HepG2 (cell line): ENCODE results near the gene PNMA8C. TPM values are rescaled to one million over a fixed set of nuclear protein-coding genes. Genes with fewer than 3 reads are reported as not detected.
A peak's percentile ranks its signal among the peaks of the same experiment; 100 is the strongest.

Source experiments
- ATF7-NPFF ChIP-seq: sonication (generic); formaldehyde crosslinking; IDR thresholded peaks from 2 replicates; pipeline ENCODE4 v1.8.1; 2023; ENCODE audit warnings: mild to moderate bottlenecking, low read depth, missing genetic modification reagents, moderate library complexity
- CREM ChIP-seq, 2 experiments: sonication (generic) in 1 of 2; formaldehyde crosslinking in 1 of 2; IDR thresholded peaks; 2 replicates each; pipeline versions ENCODE4 v1.4.0 to v1.6.1; 2016 to 2020; ENCODE audit warnings: antibody characterized with exemption in 1 of 2, mild to moderate bottlenecking in 1 of 2, missing genetic modification reagents in 1 of 2
- ETV5 ChIP-seq: IDR thresholded peaks from 2 replicates; pipeline ENCODE4 v1.6.1; 2018; ENCODE audit warnings: missing biosample characterization, missing genetic modification reagents, inconsistent platforms, borderline replicate concordance
- ETV6 ChIP-seq: sonication (generic); formaldehyde crosslinking; conservative IDR thresholded peaks from 2 replicates; pipeline ENCODE4 v1.4.0; 2020; ENCODE audit warnings: missing genetic modification reagents
- FOXP1 ChIP-seq, 2 experiments: fragments of 450-650 bp in 1 of 2; IDR thresholded peaks; 2 replicates each; pipeline ENCODE4 v1.6.1; 2017 to 2018; ENCODE audit warnings: antibody characterized with exemption in 1 of 2
- GPN1 ChIP-seq: sonication (generic); formaldehyde crosslinking; IDR thresholded peaks from 2 replicates; pipeline ENCODE4 v1.5.1; 2020; ENCODE audit warnings: missing genetic modification reagents, borderline replicate concordance
- KAT8 ChIP-seq: IDR thresholded peaks from 2 replicates; pipeline ENCODE4 v1.6.1; 2016; ENCODE audit warnings: missing genetic modification reagents, missing compliant biosample characterization
- NFE2 ChIP-seq: sonication (generic); formaldehyde crosslinking; IDR thresholded peaks from 2 replicates; pipeline ENCODE4 v1.4.0; 2020; ENCODE audit warnings: missing genetic modification reagents
- PAWR ChIP-seq: sonication (generic); formaldehyde crosslinking; IDR thresholded peaks from 2 replicates; pipeline ENCODE4 v1.4.0; 2020; ENCODE audit warnings: missing genetic modification reagents, mild to moderate bottlenecking, borderline replicate concordance
- PPARG ChIP-seq: conservative IDR thresholded peaks from 2 replicates; pipeline ENCODE4 v1.6.1; 2016; ENCODE audit warnings: missing biosample characterization, missing genetic modification reagents
- SMAD1 ChIP-seq: sonication (generic); formaldehyde crosslinking; IDR thresholded peaks from 2 replicates; pipeline ENCODE4 v1.4.0; 2020; ENCODE audit warnings: missing genetic modification reagents, low read depth, mild to moderate bottlenecking, borderline replicate concordance
- SOX13 ChIP-seq, 3 experiments: fragments of 450-650 bp in 1 of 3; sonication (generic) in 1 of 3; formaldehyde crosslinking in 1 of 3; IDR thresholded peaks in 2 of 3; conservative IDR thresholded peaks in 1 of 3; 2 replicates each; pipeline versions ENCODE4 v1.5.0 to v1.6.1; 2016 to 2020; ENCODE audit warnings: antibody characterized with exemption in 1 of 3, mild to moderate bottlenecking in 1 of 3, missing compliant biosample characterization in 1 of 3, missing genetic modification reagents in 1 of 3, moderate library complexity in 1 of 3
- SRSF4 ChIP-seq: fragments of 200-400 bp; formaldehyde crosslinking; IDR thresholded peaks from one replicate; pipeline ENCODE4 v1.6.1; 2018; ENCODE audit warnings: mild to moderate bottlenecking, low read depth, low read length, moderate library complexity; ENCODE audit not compliant: poor library complexity, severe bottlenecking
- TAF15 ChIP-seq: fragments of 200-400 bp; formaldehyde crosslinking; IDR thresholded peaks from one replicate; pipeline ENCODE4 v1.6.1; 2018; ENCODE audit warnings: mild to moderate bottlenecking, low read depth, low read length; ENCODE audit not compliant: poor library complexity, severe bottlenecking
- TARDBP ChIP-seq: sonication (generic); formaldehyde crosslinking; IDR thresholded peaks from 2 replicates; pipeline ENCODE4 v1.8.0; 2022; ENCODE audit warnings: mild to moderate bottlenecking, missing genetic modification reagents
- THAP9 ChIP-seq: sonication (generic); formaldehyde crosslinking; IDR thresholded peaks from 2 replicates; pipeline ENCODE4; 2020; ENCODE audit warnings: missing genetic modification reagents, mild to moderate bottlenecking, borderline replicate concordance
- ZBTB3 ChIP-seq: sonication (generic); formaldehyde crosslinking; IDR thresholded peaks from 2 replicates; pipeline ENCODE4 v1.4.0; 2020; ENCODE audit warnings: low read depth, mild to moderate bottlenecking, moderate library complexity, missing genetic modification reagents, borderline replicate concordance
- ZBTB7B ChIP-seq: sonication (generic); formaldehyde crosslinking; IDR thresholded peaks from 2 replicates; pipeline ENCODE4 v1.4.0; 2020; ENCODE audit warnings: missing genetic modification reagents
- ZFP37 ChIP-seq: sonication (generic); formaldehyde crosslinking; IDR thresholded peaks from 2 replicates; pipeline ENCODE4 v1.4.0; 2020; ENCODE audit warnings: missing genetic modification reagents, borderline replicate concordance
- ZMAT3 ChIP-seq: sonication (generic); formaldehyde crosslinking; conservative IDR thresholded peaks from 2 replicates; pipeline ENCODE4 v1.7.0; 2021; ENCODE audit warnings: missing genetic modification reagents
- polyA plus RNA-seq, 8 experiments: library from polyadenylated mRNA; depleted of rRNA in 3 of 8; stranded (reverse) in 7 of 8; unstranded in 1 of 8; fragments of >200 nt; fragmentation: Illumina TruSeq in 4 of 8; extraction: Trizol in 4 of 8; gene quantifications; 2 replicates each; pipeline versions ENCODE4 v1.2.1 to v1.2.3, GENCODE V29; 2011 to 2016; ENCODE audit warnings: low read depth in 4 of 8, missing spikeins in 1 of 8, mixed read lengths in 1 of 8; ENCODE audit not compliant: insufficient read depth in 1 of 8
- total RNA-seq, 5 experiments: library from RNA; depleted of rRNA; stranded (reverse); fragments of >200 nt; fragmentation: Illumina TruSeq; extraction: Trizol; gene quantifications; 2 replicates each; pipeline ENCODE4 v1.2.3, GENCODE V29; 2016; ENCODE audit warnings: low read depth in 1 of 5
- TF ChIP-seq, protein P1 (sequence below): sonication (generic); formaldehyde crosslinking; IDR thresholded peaks from 2 replicates; pipeline ENCODE4 v1.5.0; 2020; ENCODE audit warnings: mild to moderate bottlenecking, missing genetic modification reagents

The PNMA8C gene
- total and polyA plus RNA-seq, 2 of the 13 experiments (the other 11 are each of a cell fraction or from before 2014, with no cell fraction given): not detected

- TF ChIP-seq ZFP37 (CRISPR knock-in tag) (no peak), PPARG (peak; percentile 48), GPN1 (no peak), CREM (IDR thresholded peaks at IDR 0.05) (no peak), CREM (CRISPR knock-in tag; IDR thresholded peaks at IDR 0.05) (no peak), SRSF4 (no peak), ZMAT3 (CRISPR knock-in tag) (peak; percentile 23; the same call in 1 of the 2 replicates), ZBTB7B (peak; percentile 91), THAP9 (CRISPR knock-in tag) (peak; percentile 71; the same call in 1 of the 2 replicates), KAT8 (CRISPR knock-in tag) (peak; percentile 62; the same call in 1 of the 2 replicates), TAF15 (no peak), ATF7-NPFF (CRISPR knock-in tag) (peak; percentile 61; the same call in 1 of the 2 replicates), TARDBP (CRISPR knock-in tag) (peak; percentile 50; the same call in 1 of the 2 replicates), PAWR (CRISPR knock-in tag) (0 out of 2 replicates have a peak, but pooled peaks have one; percentile 39), FOXP1 (IDR thresholded peaks at IDR 0.05) (no peak), FOXP1 (CRISPR knock-in tag; IDR thresholded peaks at IDR 0.05) (no peak), NFE2 (CRISPR knock-in tag) (no peak), ZBTB3 (peak; percentile 5; the same call in 1 of the 2 replicates), ETV6 (CRISPR knock-in tag) (no peak; the same call in 1 of the 2 replicates), SOX13 (IDR thresholded peaks at IDR 0.05) (no peak), SOX13 (CRISPR knock-in tag; conservative IDR thresholded peaks at IDR 0.05 in 1 of 2, IDR thresholded peaks at IDR 0.05 in 1 of 2) (no peak), ETV5 (CRISPR knock-in tag) (peak; percentile 53; the same call in 1 of the 2 replicates), SMAD1 (CRISPR knock-in tag) (0 out of 2 replicates have a peak, but pooled peaks have one; percentile 78)
- TF ChIP-seq, protein P1, sequence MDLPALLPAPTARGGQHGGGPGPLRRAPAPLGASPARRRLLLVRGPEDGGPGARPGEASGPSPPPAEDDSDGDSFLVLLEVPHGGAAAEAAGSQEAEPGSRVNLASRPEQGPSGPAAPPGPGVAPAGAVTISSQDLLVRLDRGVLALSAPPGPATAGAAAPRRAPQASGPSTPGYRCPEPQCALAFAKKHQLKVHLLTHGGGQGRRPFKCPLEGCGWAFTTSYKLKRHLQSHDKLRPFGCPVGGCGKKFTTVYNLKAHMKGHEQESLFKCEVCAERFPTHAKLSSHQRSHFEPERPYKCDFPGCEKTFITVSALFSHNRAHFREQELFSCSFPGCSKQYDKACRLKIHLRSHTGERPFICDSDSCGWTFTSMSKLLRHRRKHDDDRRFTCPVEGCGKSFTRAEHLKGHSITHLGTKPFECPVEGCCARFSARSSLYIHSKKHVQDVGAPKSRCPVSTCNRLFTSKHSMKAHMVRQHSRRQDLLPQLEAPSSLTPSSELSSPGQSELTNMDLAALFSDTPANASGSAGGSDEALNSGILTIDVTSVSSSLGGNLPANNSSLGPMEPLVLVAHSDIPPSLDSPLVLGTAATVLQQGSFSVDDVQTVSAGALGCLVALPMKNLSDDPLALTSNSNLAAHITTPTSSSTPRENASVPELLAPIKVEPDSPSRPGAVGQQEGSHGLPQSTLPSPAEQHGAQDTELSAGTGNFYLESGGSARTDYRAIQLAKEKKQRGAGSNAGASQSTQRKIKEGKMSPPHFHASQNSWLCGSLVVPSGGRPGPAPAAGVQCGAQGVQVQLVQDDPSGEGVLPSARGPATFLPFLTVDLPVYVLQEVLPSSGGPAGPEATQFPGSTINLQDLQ (CRISPR knock-in tag): no peak
Observed at GRCh38 chr19:46404055-46404752, 24.5 kb downstream of the PNMA8C start (continued).
